WTC11 (cell line): ENCODE data around the gene SLIT3. TPM values are rescaled to one million over a fixed set of nuclear protein-coding genes. Genes with fewer than 3 reads are reported as not detected.

Source experiments
- ATAC-seq: fragments of 200-7000 bp; cut with Tn5 transposase; 2 replicates; pipeline ENCODE4 v1.10.0; 2021; ENCODE audit warnings: mild to moderate bottlenecking, moderate library complexity
- CTCF ChIA-PET: fragments of 300-600 bp; sonication (Branson Sonifier 250); formaldehyde crosslinking; loops from one replicate; lab custom pipeline; 2021; ENCODE audit warnings: antibody characterized with exemption; lab: Charles Lee
- POLR2A ChIA-PET: fragments of 350-600 bp; sonication (Branson Sonifier 250); formaldehyde crosslinking; loops from one replicate; lab custom pipeline; 2021; ENCODE audit warnings: antibody characterized with exemption; lab: Charles Lee
- DNase-seq: peaks from one replicate; pipeline ENCODE4 v3.0.0; 2021; ENCODE audit warnings: low spot score
- H3K27ac Mint-ChIP-seq: 2 replicates; pipeline ENCODE4 v1.8.0; 2021; ENCODE audit warnings: mixed read lengths
- H3K27me3 Mint-ChIP-seq: 2 replicates; pipeline ENCODE4 v1.8.0; 2021; ENCODE audit warnings: low read depth, mild to moderate bottlenecking, moderate library complexity, mixed read lengths
- H3K36me3 Mint-ChIP-seq: 2 replicates; pipeline ENCODE4 v1.8.0; 2021; ENCODE audit warnings: mixed read lengths
- H3K4me1 Mint-ChIP-seq: 2 replicates; pipeline ENCODE4 v1.8.0; 2022; ENCODE audit warnings: mixed read lengths
- H3K4me3 Mint-ChIP-seq: 2 replicates; pipeline ENCODE4 v1.8.0; 2021; ENCODE audit warnings: mild to moderate bottlenecking, moderate library complexity, mixed read lengths
- H3K9me3 Mint-ChIP-seq: 2 replicates; pipeline ENCODE4 v1.8.0; 2021; ENCODE audit warnings: mixed read lengths
- AFF4 ChIP-seq: sonication (generic); formaldehyde crosslinking; IDR thresholded peaks from 2 replicates; pipeline ENCODE4 v1.8.1; 2023; ENCODE audit warnings: mild to moderate bottlenecking, missing genetic modification reagents, borderline replicate concordance
- ATF3 ChIP-seq: sonication (generic); formaldehyde crosslinking; conservative IDR thresholded peaks from 2 replicates; pipeline ENCODE4 v1.8.1; 2022; ENCODE audit warnings: mild to moderate bottlenecking, missing genetic modification reagents
- FOXJ3 ChIP-seq: sonication (generic); formaldehyde crosslinking; IDR thresholded peaks from 2 replicates; pipeline ENCODE4 v1.9.0; 2021; ENCODE audit warnings: missing genetic modification reagents, mild to moderate bottlenecking, borderline replicate concordance
- FOXK1 ChIP-seq: sonication (generic); formaldehyde crosslinking; IDR thresholded peaks from 2 replicates; pipeline ENCODE4 v1.8.0; 2022; ENCODE audit warnings: mild to moderate bottlenecking, moderate library complexity, missing genetic modification reagents
- FOXP4 ChIP-seq: sonication (generic); formaldehyde crosslinking; IDR thresholded peaks from 2 replicates; pipeline ENCODE4 v1.8.0; 2022; ENCODE audit warnings: mild to moderate bottlenecking, missing genetic modification reagents
- IRF1 ChIP-seq: sonication (generic); formaldehyde crosslinking; IDR thresholded peaks from 2 replicates; pipeline ENCODE4 v1.8.0; 2023; ENCODE audit warnings: missing genetic modification reagents
- IRF2 ChIP-seq: sonication (generic); formaldehyde crosslinking; IDR thresholded peaks from 2 replicates; pipeline ENCODE4 v1.8.0; 2022; ENCODE audit warnings: low read depth, missing genetic modification reagents, borderline replicate concordance
- JAZF1 ChIP-seq: fragments of 250-450 bp; sonication (Bioruptor Pico); IDR thresholded peaks from 2 replicates; pipeline ENCODE4 v1.9.0; 2021; ENCODE audit warnings: moderate library complexity, mild to moderate bottlenecking, inconsistent platforms
- MAX ChIP-seq: sonication (generic); formaldehyde crosslinking; IDR thresholded peaks from 2 replicates; pipeline ENCODE4 v1.8.0; 2022; ENCODE audit warnings: mild to moderate bottlenecking, missing genetic modification reagents
- NFE2L1 ChIP-seq: sonication (generic); formaldehyde crosslinking; IDR thresholded peaks from 2 replicates; pipeline ENCODE4 v1.8.1; 2023; ENCODE audit warnings: missing genetic modification reagents
- NFYB ChIP-seq: sonication (generic); formaldehyde crosslinking; conservative IDR thresholded peaks from 2 replicates; pipeline ENCODE4 v1.8.0; 2022; ENCODE audit warnings: low read depth, missing genetic modification reagents
- STAT6 ChIP-seq: sonication (generic); formaldehyde crosslinking; conservative IDR thresholded peaks from 2 replicates; pipeline ENCODE4 v1.8.1; 2023; ENCODE audit warnings: mild to moderate bottlenecking, low read depth, missing genetic modification reagents, moderate library complexity
- ZBTB43 ChIP-seq: sonication (generic); formaldehyde crosslinking; IDR thresholded peaks from 2 replicates; pipeline ENCODE4 v1.8.1; 2023; ENCODE audit warnings: mild to moderate bottlenecking, missing genetic modification reagents
- ZMAT4 ChIP-seq: fragments of 250-450 bp; sonication (Bioruptor Pico); IDR thresholded peaks from 2 replicates; pipeline ENCODE4 v1.9.0; 2021; ENCODE audit warnings: mild to moderate bottlenecking
- ZNF138 ChIP-seq: sonication (generic); formaldehyde crosslinking; conservative IDR thresholded peaks from 2 replicates; pipeline ENCODE4 v1.8.1; 2022; ENCODE audit warnings: mild to moderate bottlenecking, moderate library complexity, missing genetic modification reagents
- ZNF317 ChIP-seq: sonication (generic); formaldehyde crosslinking; IDR thresholded peaks from 2 replicates; pipeline ENCODE4 v1.8.1; 2023; ENCODE audit warnings: low read depth, mild to moderate bottlenecking, moderate library complexity, missing genetic modification reagents, borderline replicate concordance
- ZNF425 ChIP-seq: fragments of 250-450 bp; sonication (Bioruptor Pico); conservative IDR thresholded peaks from 2 replicates; pipeline ENCODE4 v1.9.0; 2021; ENCODE audit warnings: mild to moderate bottlenecking
- ZNF671 ChIP-seq: fragments of 250-450 bp; sonication (Bioruptor Pico); IDR thresholded peaks from 2 replicates; pipeline ENCODE4 v1.8.0; 2021; ENCODE audit warnings: mild to moderate bottlenecking
- total RNA-seq: library from RNA; stranded (reverse); gene quantifications from 3 replicates; pipeline ENCODE4 v1.2.3, GENCODE V29; 2021

SLIT3 gene
- total RNA-seq, 1 experiment from 2014 or later: 1.9 TPM

GRCh38 chr5:169287529-169287928, 13.4 kb downstream of the SLIT3 start:
- CTCF ChIA-PET: interaction anchor here (1.2 kb wide), 1 partner anchor 13 kb away, joined by 4 read pairs; the partner anchor contains the start of gene SLIT3
- H3K27ac Mint-ChIP-seq: no peak overlapping the region
- TF ChIP-seq FOXP4 (CRISPR knock-in tag) (no peak), ZNF317 (no peak), ZNF425 (CRISPR knock-in tag) (no peak), IRF2 (no peak), ZBTB43 (no peak), ZNF138 (CRISPR knock-in tag) (no peak), ZMAT4 (CRISPR knock-in tag) (no peak), STAT6 (CRISPR knock-in tag) (no peak), NFYB (CRISPR knock-in tag) (no peak), JAZF1 (CRISPR knock-in tag) (no peak)
- no peaks in the 10 kb centered on the region for H3K36me3 Mint-ChIP-seq
- POLR2A ChIA-PET: no interaction called here
- no peaks in the 10 kb centered on the region for H3K4me1 Mint-ChIP-seq
- H3K4me3 Mint-ChIP-seq: no peak overlapping the region
- no peak for ATAC-seq
- H3K27me3 Mint-ChIP-seq: no peaks in the 10 kb centered on the region
- no peaks in the 10 kb centered on the region for H3K9me3 Mint-ChIP-seq
- no peak for DNase-seq

- H3K36me3 Mint-ChIP-seq: no peaks in the 10 kb centered on the region
- no peak for DNase-seq
- CTCF ChIA-PET: interaction anchor here (1.2 kb wide), 1 partner anchor 14 kb away, joined by 4 read pairs; the partner anchor contains the start of gene SLIT3
- POLR2A ChIA-PET: no interaction called here
- H3K9me3 Mint-ChIP-seq: no peaks in the 10 kb centered on the region
- no peak for ATAC-seq
- no peaks in the 10 kb centered on the region for H3K27me3 Mint-ChIP-seq
- H3K27ac Mint-ChIP-seq: no peak overlapping the region
- H3K4me1 Mint-ChIP-seq: no peaks in the 10 kb centered on the region
- H3K4me3 Mint-ChIP-seq: no peak overlapping the region
- no peak for TF ChIP-seq AFF4 (CRISPR knock-in tag)
- no peak for TF ChIP-seq ATF3 (CRISPR knock-in tag)
- TF ChIP-seq MAX (CRISPR knock-in tag): no peak
- TF ChIP-seq ZMAT4 (CRISPR knock-in tag): no peak
- no peak for TF ChIP-seq ZNF671
- no peak for TF ChIP-seq JAZF1 (CRISPR knock-in tag)
- TF ChIP-seq NFE2L1: no peak
- TF ChIP-seq FOXJ3 (CRISPR knock-in tag): no peak
- no peak for TF ChIP-seq FOXK1 (CRISPR knock-in tag)
- no peak for TF ChIP-seq IRF1 (CRISPR knock-in tag)
These were observed 14.2 kb downstream of the SLIT3 start for GRCh38 chr5:169286572-169287300.
